PC-3 (cell line): ENCODE measurements around the gene OPHN1. TPM values are rescaled to one million over a fixed set of nuclear protein-coding genes. Genes with fewer than 3 reads are reported as not detected.

Experiments used
- ATAC-seq: fragments of 200-7000 bp; cut with Tn5 transposase; 2 replicates; pipeline ENCODE4 v1.9.1; 2020; ENCODE audit warnings: mild to moderate bottlenecking, moderate library complexity
- BruUV-seq: library from RNA; stranded (reverse); fragments of 400-500 nt; replicated peaks from 2 replicates; lab custom pipeline; 2021; lab: Mats Ljungman, UMichigan
- CTCF ChIA-PET: fragments of 300-600 bp; sonication (Branson Sonifier 250); formaldehyde crosslinking; loops from one replicate; lab custom pipeline; 2022; ENCODE audit warnings: antibody characterized with exemption; lab: Charles Lee
- POLR2A ChIA-PET: fragments of 300-600 bp; sonication (Branson Sonifier 250); formaldehyde crosslinking; loops from one replicate; lab custom pipeline; 2022; ENCODE audit warnings: antibody characterized with exemption; ENCODE audit not compliant: unreplicated experiment; lab: Charles Lee
- DNase-seq: peaks from one replicate; pipeline ENCODE4 v3.0.0-alpha.2; 2015
- H2AFZ ChIP-seq: fragments of 300-600 bp; sonication (generic); 2 replicates; pipeline ENCODE4 v1.6.0; 2016; ENCODE audit warnings: antibody characterized with exemption, low read length
- H3F3A ChIP-seq: fragments of 300-600 bp; sonication (generic); one replicate; pipeline ENCODE4 v1.6.0; 2017; ENCODE audit warnings: antibody characterized with exemption, low read length, control low read depth, mild to moderate bottlenecking; ENCODE audit not compliant: unreplicated experiment
- H3K27ac ChIP-seq: fragments of 300-600 bp; sonication (generic); 2 replicates; pipeline ENCODE4 v1.5.1; 2016; ENCODE audit warnings: mild to moderate bottlenecking, low read length
- H3K27me3 ChIP-seq: fragments of 300-600 bp; sonication (generic); 2 replicates; pipeline ENCODE4 v1.6.1; 2016; ENCODE audit warnings: low read length, mixed read lengths
- H3K36me3 ChIP-seq: fragments of 300-600 bp; sonication (generic); 2 replicates; pipeline ENCODE4 v1.6.1; 2016; ENCODE audit warnings: low read depth, mixed run types, low read length, mixed read lengths
- H3K4me1 ChIP-seq: fragments of 300-600 bp; sonication (generic); 2 replicates; pipeline ENCODE4 v1.5.1; 2016; ENCODE audit warnings: low read length; ENCODE audit not compliant: insufficient read depth
- H3K4me2 ChIP-seq: fragments of 300-600 bp; sonication (generic); 2 replicates; pipeline ENCODE4 v1.6.0; 2016; ENCODE audit warnings: low read length
- H3K4me3 ChIP-seq: fragments of 300-600 bp; sonication (generic); 2 replicates; pipeline ENCODE4 v1.5.1; 2016; ENCODE audit warnings: mild to moderate bottlenecking, low read length, mixed read lengths
- H3K79me2 ChIP-seq: fragments of 300-600 bp; sonication (generic); 2 replicates; pipeline ENCODE4 v1.6.1; 2017; ENCODE audit warnings: low read length, mixed read lengths
- H3K9ac ChIP-seq: fragments of 300-600 bp; sonication (generic); 2 replicates; pipeline ENCODE4 v1.6.0; 2016; ENCODE audit warnings: mild to moderate bottlenecking, low read length
- H3K9me2 ChIP-seq: fragments of 300-600 bp; sonication (generic); replicated peaks from 2 replicates; pipeline ENCODE4 v1.6.1; 2016; ENCODE audit warnings: mixed run types, low read length, mixed read lengths
- H3K9me3 ChIP-seq: fragments of 300-600 bp; sonication (generic); 2 replicates; pipeline ENCODE4 v1.6.1; 2016; ENCODE audit warnings: low read length, mixed read lengths
- H4K20me1 ChIP-seq: fragments of 300-600 bp; sonication (generic); 2 replicates; pipeline ENCODE4 v1.6.1; 2016; ENCODE audit warnings: low read length, mixed read lengths
- CTCF ChIP-seq: fragments of 300-600 bp; sonication (generic); conservative IDR thresholded peaks from 2 replicates; pipeline ENCODE4 v1.5.1; 2017; ENCODE audit warnings: antibody characterized with exemption, low read depth, mild to moderate bottlenecking, low read length
- EZH2 ChIP-seq: fragments of 300-600 bp; sonication (generic); IDR thresholded peaks from one replicate; pipeline ENCODE4 v1.6.1; 2017; ENCODE audit warnings: antibody characterized with exemption, mild to moderate bottlenecking, low read length; ENCODE audit not compliant: unreplicated experiment
- EZH2phosphoT487 ChIP-seq: fragments of 300-600 bp; sonication (generic); IDR thresholded peaks from 2 replicates; pipeline ENCODE4 v1.6.1; 2018; ENCODE audit warnings: mild to moderate bottlenecking, antibody characterized with exemption, low read length, borderline replicate concordance
- intact Hi-C: fragments of 100-400 bp; cut with micrococcal nuclease; formaldehyde crosslinking; loops from 2 replicates; pipeline ENCODE4 v1.9.0; 2023
- total RNA-seq: library from RNA; depleted of rRNA; stranded (reverse); fragments of >200 nt; gene quantifications from 2 replicates; pipeline ENCODE4 v1.2.3, GENCODE V29; 2014

Gene OPHN1
- total RNA-seq, 1 experiment from 2014 or later, result 6.0 TPM

DNA sequence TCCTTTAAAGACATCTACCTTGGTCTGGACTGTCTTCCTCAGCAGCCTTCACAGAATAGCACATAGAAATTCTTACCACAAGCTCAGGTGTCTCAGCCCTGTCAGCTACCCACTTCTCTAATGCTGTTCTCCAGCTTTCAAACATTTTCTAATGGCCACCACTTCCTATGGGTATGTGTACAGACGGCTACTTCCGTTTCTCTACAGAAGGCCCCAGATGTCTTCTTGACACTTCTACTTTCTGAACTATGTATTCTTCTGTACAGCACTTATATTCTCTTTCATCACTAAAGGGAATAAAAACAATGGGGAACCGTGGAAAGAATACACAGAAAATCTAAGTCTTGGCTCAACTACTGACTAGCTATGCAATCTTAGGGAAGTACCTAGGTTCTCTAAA, 13.3 kb downstream of the OPHN1 start:
- no peak overlapping the region for H2AFZ ChIP-seq
- ChIA-PET POLR2A (no interaction called here), CTCF (no interaction called here)
- no peak overlapping the region for H3K4me2 ChIP-seq
- intact Hi-C loops, result no loop called here
- H3K79me2 ChIP-seq, result no peaks in the 10 kb centered on the region
- no peaks in the 10 kb centered on the region for H3K9me2 ChIP-seq
- no peak overlapping the region for H3K4me3 ChIP-seq
- DNase-seq (no peak), ATAC-seq (no peak)
- no peaks in the 10 kb centered on the region for H3K9me3 ChIP-seq
- no peaks in the 10 kb centered on the region for H3K36me3 ChIP-seq
- BruUV-seq, result no TSS peak
- peaks cover 29% of the 10 kb centered on the region for H3K4me1 ChIP-seq
- TF ChIP-seq EZH2 (no peak), CTCF (no peak), EZH2phosphoT487 (no peak)
- no peaks in the 10 kb centered on the region for H4K20me1 ChIP-seq
- no peaks in the 10 kb centered on the region for H3K27me3 ChIP-seq
- no peak overlapping the region for H3K27ac ChIP-seq
- H3K9ac ChIP-seq, result no peak overlapping the region
- no peaks in the 10 kb centered on the region for H3F3A ChIP-seq

GRCh38 chrX:68417651-68418050, 15.6 kb downstream of the OPHN1 start:
- Histone ChIP-seq H3K27me3 (no peaks in the 10 kb centered on the region), H3K4me1 (peaks cover 29% of the 10 kb centered on the region), H3K27ac (0 out of 2 replicates have a peak overlapping the region, but pooled peaks have one; percentile 25), H2AFZ (no peak overlapping the region), H3K79me2 (no peaks in the 10 kb centered on the region), H3K9me2 (no peaks in the 10 kb centered on the region), H3K9me3 (no peaks in the 10 kb centered on the region), H3K4me3 (no peak overlapping the region), H3K36me3 (no peaks in the 10 kb centered on the region), H3K4me2 (0 out of 2 replicates have a peak overlapping the region, but pooled peaks have one; percentile 19), H3F3A (no peaks in the 10 kb centered on the region), H3K9ac (no peak overlapping the region), H4K20me1 (no peaks in the 10 kb centered on the region)
- DNase-seq, result peak; percentile 38
- ChIA-PET CTCF (no interaction called here), POLR2A (no interaction called here)
- no peak for ATAC-seq
- intact Hi-C loops, result no loop called here
- TF ChIP-seq EZH2phosphoT487 (no peak), CTCF (no peak), EZH2 (no peak)
- no TSS peak for BruUV-seq

DNA sequence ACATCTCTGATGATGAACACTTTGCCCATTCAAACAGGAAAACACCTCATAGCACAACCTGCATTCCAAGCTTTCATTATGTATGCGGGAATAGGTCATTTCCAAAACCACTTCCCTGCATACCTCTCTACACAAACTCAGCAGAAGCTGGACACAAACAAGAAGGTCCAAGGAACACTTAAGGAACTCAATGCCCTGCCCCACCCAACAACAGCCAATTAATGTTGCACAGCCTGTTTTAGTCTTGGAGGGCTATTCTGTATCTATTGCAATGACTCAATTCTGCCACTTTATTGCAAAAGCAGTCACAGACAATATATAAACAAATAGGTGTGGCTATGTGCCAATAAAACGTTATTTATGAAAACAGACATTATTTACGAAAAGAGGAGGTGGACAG, 16.7 kb downstream of the OPHN1 start:
- TF ChIP-seq EZH2 (no peak), EZH2phosphoT487 (no peak), CTCF (no peak)
- DNase-seq (peak; percentile 88), ATAC-seq (peak; percentile 84)
- Histone ChIP-seq H3K9ac (no peak overlapping the region), H3K27me3 (no peaks in the 10 kb centered on the region), H3K9me2 (no peaks in the 10 kb centered on the region), H2AFZ (no peak overlapping the region), H3K36me3 (no peaks in the 10 kb centered on the region), H3K79me2 (no peaks in the 10 kb centered on the region), H3K4me2 (peak overlapping the region; percentile 58), H3F3A (no peaks in the 10 kb centered on the region), H3K4me3 (no peak overlapping the region), H4K20me1 (no peaks in the 10 kb centered on the region), H3K4me1 (peaks cover 37% of the 10 kb centered on the region), H3K9me3 (no peaks in the 10 kb centered on the region), H3K27ac (peak overlapping the region; percentile 70)
- POLR2A ChIA-PET, result no interaction called here
- BruUV-seq, result no TSS peak
- CTCF ChIA-PET, result no interaction called here
- intact Hi-C loops, result no loop called here
